HepG2 (cell line): ENCODE results near the gene ARHGAP45. TPM values are rescaled to one million over a fixed set of nuclear protein-coding genes. Genes with fewer than 3 reads are reported as not detected.
A peak's percentile ranks its signal among the peaks of the same experiment; 100 is the strongest.

Source experiments
- AGO2 ChIP-seq: fragments of 200-400 bp; formaldehyde crosslinking; optimal IDR thresholded peaks from 2 replicates; pipeline ENCODE3; 2017; ENCODE audit warnings: mild to moderate bottlenecking, low read depth, low read length, moderate library complexity
- ATRX ChIP-seq: sonication (generic); formaldehyde crosslinking; IDR thresholded peaks from 2 replicates; pipeline ENCODE4 v1.4.0; 2020; ENCODE audit warnings: missing genetic modification reagents, borderline replicate concordance
- FOXJ3 ChIP-seq: sonication (generic); formaldehyde crosslinking; IDR thresholded peaks from 2 replicates; pipeline ENCODE4 v1.4.0; 2020; ENCODE audit warnings: missing genetic modification reagents, mild to moderate bottlenecking, borderline replicate concordance
- MAFG ChIP-seq: sonication (generic); formaldehyde crosslinking; IDR thresholded peaks from 2 replicates; pipeline ENCODE4 v1.5.1; 2020; ENCODE audit warnings: mild to moderate bottlenecking, missing genetic modification reagents
- MIXL1 ChIP-seq: IDR thresholded peaks from 2 replicates; pipeline ENCODE4 v1.6.1; 2016
- SMAD3 ChIP-seq: sonication (generic); formaldehyde crosslinking; IDR thresholded peaks from 2 replicates; pipeline ENCODE4 v1.4.0; 2020; ENCODE audit warnings: missing genetic modification reagents
- SNAPC2 ChIP-seq: sonication (generic); formaldehyde crosslinking; IDR thresholded peaks from 2 replicates; pipeline ENCODE4 v1.8.1; 2022; ENCODE audit warnings: mild to moderate bottlenecking, missing genetic modification reagents
- TP53 ChIP-seq: sonication (generic); formaldehyde crosslinking; conservative IDR thresholded peaks from 2 replicates; pipeline ENCODE4 v1.4.0; 2020; ENCODE audit warnings: missing genetic modification reagents
- XRCC5 ChIP-seq: fragments of 200-400 bp; formaldehyde crosslinking; optimal IDR thresholded peaks from 2 replicates; pipeline ENCODE3; 2017; ENCODE audit warnings: mild to moderate bottlenecking, low read length
- ZBTB4 ChIP-seq: sonication (generic); formaldehyde crosslinking; IDR thresholded peaks from 2 replicates; pipeline ENCODE4 v1.4.0; 2020; ENCODE audit warnings: missing genetic modification reagents, mild to moderate bottlenecking, borderline replicate concordance
- ZBTB42 ChIP-seq: sonication (generic); formaldehyde crosslinking; IDR thresholded peaks from 2 replicates; pipeline ENCODE4 v1.5.0; 2020; ENCODE audit warnings: mild to moderate bottlenecking, missing genetic modification reagents
- ZNF124 ChIP-seq: sonication (generic); formaldehyde crosslinking; IDR thresholded peaks from 2 replicates; pipeline ENCODE4 v1.4.0; 2020; ENCODE audit warnings: missing genetic modification reagents
- ZNF143 ChIP-seq: sonication (generic); formaldehyde crosslinking; IDR thresholded peaks from 2 replicates; pipeline ENCODE4 v1.4.0; 2020; ENCODE audit warnings: missing genetic modification reagents
- ZNF17 ChIP-seq: sonication (generic); formaldehyde crosslinking; IDR thresholded peaks from 2 replicates; pipeline ENCODE4 v1.5.0; 2020; ENCODE audit warnings: mild to moderate bottlenecking, missing genetic modification reagents
- ZNF256 ChIP-seq: sonication (generic); formaldehyde crosslinking; conservative IDR thresholded peaks from 2 replicates; pipeline ENCODE4 v1.4.0; 2020; ENCODE audit warnings: missing genetic modification reagents
- ZNF562 ChIP-seq: sonication (generic); formaldehyde crosslinking; IDR thresholded peaks from 2 replicates; pipeline ENCODE4 v1.8.0; 2022; ENCODE audit warnings: missing genetic modification reagents, borderline replicate concordance
- ZNF570 ChIP-seq: sonication (generic); formaldehyde crosslinking; IDR thresholded peaks from 2 replicates; pipeline ENCODE4 v1.4.0; 2020; ENCODE audit warnings: mild to moderate bottlenecking, missing genetic modification reagents, borderline replicate concordance
- ZNF572 ChIP-seq: sonication (generic); formaldehyde crosslinking; IDR thresholded peaks from 2 replicates; pipeline ENCODE4 v1.5.1; 2020; ENCODE audit warnings: mild to moderate bottlenecking, missing genetic modification reagents
- ZNF629 ChIP-seq: sonication (generic); formaldehyde crosslinking; conservative IDR thresholded peaks from 2 replicates; pipeline ENCODE4 v1.5.0; 2020; ENCODE audit warnings: missing genetic modification reagents
- ZNF747 ChIP-seq: sonication (generic); formaldehyde crosslinking; IDR thresholded peaks from 2 replicates; pipeline ENCODE4 v1.8.1; 2023; ENCODE audit warnings: missing genetic modification reagents, mild to moderate bottlenecking, borderline replicate concordance
- ZNF816 ChIP-seq: sonication (generic); formaldehyde crosslinking; IDR thresholded peaks from 2 replicates; pipeline ENCODE4 v1.8.0; 2022; ENCODE audit warnings: missing genetic modification reagents, mild to moderate bottlenecking, borderline replicate concordance
- ZNF850 ChIP-seq: sonication (generic); formaldehyde crosslinking; conservative IDR thresholded peaks from 2 replicates; pipeline ENCODE4 v1.9.0; 2021; ENCODE audit warnings: mild to moderate bottlenecking, missing genetic modification reagents
- ZSCAN25 ChIP-seq: sonication (generic); formaldehyde crosslinking; IDR thresholded peaks from 2 replicates; pipeline ENCODE4 v1.8.0; 2022; ENCODE audit warnings: mild to moderate bottlenecking, missing genetic modification reagents
- polyA plus RNA-seq, 8 experiments: library from polyadenylated mRNA; depleted of rRNA in 3 of 8; stranded (reverse) in 7 of 8; unstranded in 1 of 8; fragments of >200 nt; fragmentation: Illumina TruSeq in 4 of 8; extraction: Trizol in 4 of 8; gene quantifications; 2 replicates each; pipeline versions ENCODE4 v1.2.1 to v1.2.3, GENCODE V29; 2011 to 2016; ENCODE audit warnings: low read depth in 4 of 8, missing spikeins in 1 of 8, mixed read lengths in 1 of 8; ENCODE audit not compliant: insufficient read depth in 1 of 8
- total RNA-seq, 5 experiments: library from RNA; depleted of rRNA; stranded (reverse); fragments of >200 nt; fragmentation: Illumina TruSeq; extraction: Trizol; gene quantifications; 2 replicates each; pipeline ENCODE4 v1.2.3, GENCODE V29; 2016; ENCODE audit warnings: low read depth in 1 of 5
- TF ChIP-seq, protein P1 (sequence below): sonication (generic); formaldehyde crosslinking; IDR thresholded peaks from 2 replicates; pipeline ENCODE4 v1.8.0; 2022; ENCODE audit warnings: missing genetic modification reagents, mild to moderate bottlenecking, moderate library complexity, borderline replicate concordance
- TF ChIP-seq, protein P2 (sequence below): sonication (generic); formaldehyde crosslinking; IDR thresholded peaks from 2 replicates; pipeline ENCODE4 v1.5.1; 2020; ENCODE audit warnings: mild to moderate bottlenecking, missing genetic modification reagents, moderate library complexity

The ARHGAP45 gene
- total and polyA plus RNA-seq, 2 of the 13 experiments (the other 11 are each of a cell fraction or from before 2014, with no cell fraction given): 0.84 to 32.0 TPM

DNA sequence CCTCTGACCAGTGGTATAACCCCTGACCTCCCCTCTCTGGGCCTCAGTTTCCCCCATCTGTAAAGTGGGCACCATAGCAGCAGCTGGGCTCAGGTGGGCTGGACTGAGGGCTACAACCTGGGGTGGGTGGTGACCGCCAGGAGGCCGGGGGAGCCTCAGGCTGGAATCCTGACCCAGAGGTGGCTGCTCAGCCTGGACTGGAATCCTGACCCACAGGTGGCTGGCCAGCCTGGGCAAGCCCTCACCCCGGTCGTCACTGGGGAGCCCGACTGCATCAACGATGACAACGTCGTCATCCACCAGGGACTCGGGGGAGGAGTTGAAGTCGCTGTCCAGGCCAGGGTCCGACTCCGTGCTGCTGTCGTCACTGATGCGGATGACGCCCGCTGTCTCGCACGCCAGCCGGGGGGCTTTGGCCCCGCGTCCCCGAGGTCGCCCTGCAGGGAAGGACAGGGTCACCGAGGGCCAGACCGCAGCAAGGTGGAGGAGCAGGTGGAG is 47.1 kb downstream of the ARHGAP45 start (continued):
- TF ChIP-seq ZBTB4 (CRISPR knock-in tag) (no peak), ZNF562 (CRISPR knock-in tag) (no peak), ZNF124 (CRISPR knock-in tag) (no peak), XRCC5 (no peak), FOXJ3 (CRISPR knock-in tag) (no peak), ZNF17 (no peak), AGO2 (peak; percentile 87), ZNF572 (CRISPR knock-in tag) (no peak), ZNF256 (CRISPR knock-in tag) (no peak), ZNF747 (CRISPR knock-in tag) (no peak), ZNF816 (CRISPR knock-in tag) (no peak), MAFG (CRISPR knock-in tag) (no peak), MIXL1 (no peak), ZBTB42 (CRISPR knock-in tag) (no peak), ATRX (CRISPR knock-in tag) (no peak), SMAD3 (CRISPR knock-in tag) (no peak), TP53 (no peak), SNAPC2 (CRISPR knock-in tag) (no peak), ZSCAN25 (CRISPR knock-in tag) (no peak), ZNF143 (CRISPR knock-in tag) (no peak), ZNF570 (CRISPR knock-in tag) (no peak), ZNF629 (CRISPR knock-in tag) (peak; percentile 93), ZNF850 (CRISPR knock-in tag) (no peak)
- TF ChIP-seq, protein P1, sequence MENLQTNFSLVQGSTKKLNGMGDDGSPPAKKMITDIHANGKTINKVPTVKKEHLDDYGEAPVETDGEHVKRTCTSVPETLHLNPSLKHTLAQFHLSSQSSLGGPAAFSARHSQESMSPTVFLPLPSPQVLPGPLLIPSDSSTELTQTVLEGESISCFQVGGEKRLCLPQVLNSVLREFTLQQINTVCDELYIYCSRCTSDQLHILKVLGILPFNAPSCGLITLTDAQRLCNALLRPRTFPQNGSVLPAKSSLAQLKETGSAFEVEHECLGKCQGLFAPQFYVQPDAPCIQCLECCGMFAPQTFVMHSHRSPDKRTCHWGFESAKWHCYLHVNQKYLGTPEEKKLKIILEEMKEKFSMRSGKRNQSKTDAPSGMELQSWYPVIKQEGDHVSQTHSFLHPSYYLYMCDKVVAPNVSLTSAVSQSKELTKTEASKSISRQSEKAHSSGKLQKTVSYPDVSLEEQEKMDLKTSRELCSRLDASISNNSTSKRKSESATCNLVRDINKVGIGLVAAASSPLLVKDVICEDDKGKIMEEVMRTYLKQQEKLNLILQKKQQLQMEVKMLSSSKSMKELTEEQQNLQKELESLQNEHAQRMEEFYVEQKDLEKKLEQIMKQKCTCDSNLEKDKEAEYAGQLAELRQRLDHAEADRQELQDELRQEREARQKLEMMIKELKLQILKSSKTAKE (CRISPR knock-in tag): no peak
- TF ChIP-seq, protein P2, sequence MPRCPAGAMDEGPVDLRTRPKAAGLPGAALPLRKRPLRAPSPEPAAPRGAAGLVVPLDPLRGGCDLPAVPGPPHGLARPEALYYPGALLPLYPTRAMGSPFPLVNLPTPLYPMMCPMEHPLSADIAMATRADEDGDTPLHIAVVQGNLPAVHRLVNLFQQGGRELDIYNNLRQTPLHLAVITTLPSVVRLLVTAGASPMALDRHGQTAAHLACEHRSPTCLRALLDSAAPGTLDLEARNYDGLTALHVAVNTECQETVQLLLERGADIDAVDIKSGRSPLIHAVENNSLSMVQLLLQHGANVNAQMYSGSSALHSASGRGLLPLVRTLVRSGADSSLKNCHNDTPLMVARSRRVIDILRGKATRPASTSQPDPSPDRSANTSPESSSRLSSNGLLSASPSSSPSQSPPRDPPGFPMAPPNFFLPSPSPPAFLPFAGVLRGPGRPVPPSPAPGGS (CRISPR knock-in tag): no peak
